Tibial nerve (tissue), 3 donors: ENCODE data around the gene TERT.

ENCODE experiments used
- POLR2A ChIP-seq, 2 donors: fragments of 450-650 bp; IDR thresholded peaks; one replicate each; pipeline ENCODE4 v1.6.1; 2017; ENCODE audit warnings: antibody characterized with exemption in 2 of 2, mild to moderate bottlenecking in 2 of 2, moderate library complexity in 2 of 2
- TF ChIP-seq, protein P1 (sequence below), 5 experiments: fragments of 200-600 bp in 3 of 5; fragments of 450-650 bp in 2 of 5; sonication (generic) in 3 of 5; IDR thresholded peaks; one replicate each; pipeline ENCODE4 v1.5.1; 2016 to 2019; ENCODE audit warnings: antibody characterized with exemption in 5 of 5, mild to moderate bottlenecking in 3 of 5, moderate library complexity in 2 of 5

DNA sequence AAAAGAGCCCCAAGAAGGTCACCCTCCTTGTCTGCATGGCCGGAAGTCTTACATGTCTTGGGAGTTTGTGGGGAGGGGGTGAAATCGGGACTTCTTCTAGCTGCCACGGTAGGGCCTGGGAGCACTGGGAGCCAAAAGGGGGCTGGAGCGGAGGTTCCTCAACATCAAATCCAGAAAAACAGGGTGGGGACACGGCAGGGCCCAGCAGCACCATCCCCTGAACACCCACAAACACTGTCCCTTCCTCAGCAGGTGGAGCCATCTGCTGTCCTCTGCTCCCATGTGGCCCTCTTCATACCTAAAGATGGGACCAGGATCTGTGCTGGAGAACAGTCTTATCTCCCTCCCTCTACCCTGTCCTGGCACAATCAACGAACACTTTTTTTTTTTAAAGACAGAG, 2.7 kb downstream of the TERT start:
- TF ChIP-seq, protein P1, sequence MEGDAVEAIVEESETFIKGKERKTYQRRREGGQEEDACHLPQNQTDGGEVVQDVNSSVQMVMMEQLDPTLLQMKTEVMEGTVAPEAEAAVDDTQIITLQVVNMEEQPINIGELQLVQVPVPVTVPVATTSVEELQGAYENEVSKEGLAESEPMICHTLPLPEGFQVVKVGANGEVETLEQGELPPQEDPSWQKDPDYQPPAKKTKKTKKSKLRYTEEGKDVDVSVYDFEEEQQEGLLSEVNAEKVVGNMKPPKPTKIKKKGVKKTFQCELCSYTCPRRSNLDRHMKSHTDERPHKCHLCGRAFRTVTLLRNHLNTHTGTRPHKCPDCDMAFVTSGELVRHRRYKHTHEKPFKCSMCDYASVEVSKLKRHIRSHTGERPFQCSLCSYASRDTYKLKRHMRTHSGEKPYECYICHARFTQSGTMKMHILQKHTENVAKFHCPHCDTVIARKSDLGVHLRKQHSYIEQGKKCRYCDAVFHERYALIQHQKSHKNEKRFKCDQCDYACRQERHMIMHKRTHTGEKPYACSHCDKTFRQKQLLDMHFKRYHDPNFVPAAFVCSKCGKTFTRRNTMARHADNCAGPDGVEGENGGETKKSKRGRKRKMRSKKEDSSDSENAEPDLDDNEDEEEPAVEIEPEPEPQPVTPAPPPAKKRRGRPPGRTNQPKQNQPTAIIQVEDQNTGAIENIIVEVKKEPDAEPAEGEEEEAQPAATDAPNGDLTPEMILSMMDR (IDR thresholded peaks at IDR 0.05) = no peak
- TF ChIP-seq POLR2A (IDR thresholded peaks at IDR 0.05) = no peak
